OCI-LY3 (cell line): ENCODE data around the gene EME1.

Source experiments
- H2AFZ ChIP-seq: fragments of 200-600, 300-600 bp; shearing (Covaris generic); 2 replicates; pipeline ENCODE4 v1.6.0; 2014; ENCODE audit warnings: antibody characterized with exemption, low read depth, low read length
- H3K27ac ChIP-seq: fragments of 200-600, 300-600 bp; sonication (generic); 2 replicates; pipeline ENCODE4 v1.5.1; 2014; ENCODE audit warnings: mild to moderate bottlenecking, low read length, moderate library complexity, mixed read lengths
- H3K27me3 ChIP-seq: fragments of 200-600, 300-600 bp; sonication (generic); 2 replicates; pipeline ENCODE4 v1.6.1; 2014; ENCODE audit warnings: low read depth, low read length, mixed read lengths
- H3K36me3 ChIP-seq: fragments of 200-600, 300-600 bp; sonication (generic); replicated peaks from 2 replicates; pipeline ENCODE3; 2014; ENCODE audit warnings: low read depth, low read length, mixed read lengths
- H3K4me1 ChIP-seq: fragments of 300-600, 200-600 bp; sonication (generic); 2 replicates; pipeline ENCODE4 v1.6.1; 2014; ENCODE audit warnings: low read length, mixed read lengths
- H3K4me2 ChIP-seq: fragments of 200-600, 300-600 bp; sonication (generic); 2 replicates; pipeline ENCODE4 v1.6.1; 2014; ENCODE audit warnings: low read length, mixed read lengths
- H3K4me3 ChIP-seq: fragments of 300-600, 200-600 bp; sonication (generic); 2 replicates; pipeline ENCODE4 v1.5.1; 2014; ENCODE audit warnings: antibody characterized with exemption, mild to moderate bottlenecking, low read length, moderate library complexity
- H3K79me2 ChIP-seq: fragments of 300-600, 200-600 bp; shearing (Covaris generic); 2 replicates; pipeline ENCODE4 v1.6.1; 2014; ENCODE audit warnings: mild to moderate bottlenecking, low read length, mixed read lengths
- H3K9ac ChIP-seq: fragments of 300-600, 200-600 bp; shearing (Covaris generic); 2 replicates; pipeline ENCODE4 v1.6.0; 2014; ENCODE audit warnings: mild to moderate bottlenecking, low read length, moderate library complexity
- H3K9me3 ChIP-seq: fragments of 200-600, 300-600 bp; shearing (Covaris generic); 2 replicates; pipeline ENCODE4 v1.6.1; 2014; ENCODE audit warnings: low read length, mixed read lengths; ENCODE audit not compliant: insufficient read depth
- H4K20me1 ChIP-seq: fragments of 200-600, 300-600 bp; sonication (generic); 2 replicates; pipeline ENCODE4 v1.6.1; 2016; ENCODE audit warnings: low read length, mixed read lengths; ENCODE audit not compliant: insufficient read depth
- CTCF ChIP-seq: fragments of 200-600, 300-600 bp; sonication (generic); IDR thresholded peaks from 2 replicates; pipeline ENCODE4 v1.5.1; 2014; ENCODE audit warnings: antibody characterized with exemption, low read length, low read depth
- EZH2phosphoT487 ChIP-seq: fragments of 200-600 bp; shearing (Covaris generic); IDR thresholded peaks from 2 replicates; pipeline ENCODE4 v1.6.1; 2018; ENCODE audit warnings: antibody characterized with exemption, mixed run types, low read depth

Gene EME1

GRCh38 chr17:50355336-50355700 lies 17.7 kb upstream of the EME1 start:
- Histone ChIP-seq H3K27me3 (no peaks in the 10 kb centered on the region), H3K4me3 (no peak overlapping the region)
- no peak for TF ChIP-seq EZH2phosphoT487
- TF ChIP-seq CTCF = no peak

GRCh38 chr17:50355701-50356341 lies 17.2 kb upstream of the EME1 start:
- Histone ChIP-seq H2AFZ (no peak overlapping the region), H3K27me3 (no peaks in the 10 kb centered on the region), H3K36me3 (peaks cover 22% of the 10 kb centered on the region), H3K9me3 (no peaks in the 10 kb centered on the region), H3K9ac (no peak overlapping the region), H3K79me2 (no peaks in the 10 kb centered on the region), H3K27ac (no peak overlapping the region), H4K20me1 (0 out of 2 replicates have a peak, but pooled peaks cover 9% of the 10 kb centered on the region), H3K4me3 (no peak overlapping the region), H3K4me2 (no peak overlapping the region), H3K4me1 (no peaks in the 10 kb centered on the region)
- no peak for TF ChIP-seq CTCF
- no peak for TF ChIP-seq EZH2phosphoT487

More at GRCh38 chr17:50355336-50355700, 17.7 kb upstream of the EME1 start:
- no peaks in the 10 kb centered on the region for H3K79me2 ChIP-seq
- peaks cover 12% of the 10 kb centered on the region; the same call in 1 of the 2 replicates for H4K20me1 ChIP-seq
- H2AFZ ChIP-seq = no peak overlapping the region
- no peaks in the 10 kb centered on the region for H3K9me3 ChIP-seq
- H3K27ac ChIP-seq = no peak overlapping the region
- H3K4me1 ChIP-seq = no peaks in the 10 kb centered on the region
- H3K4me2 ChIP-seq = no peak overlapping the region
- H3K9ac ChIP-seq = no peak overlapping the region
- H3K36me3 ChIP-seq = peaks cover 22% of the 10 kb centered on the region

GRCh38 chr17:50356418-50356817 lies 16.6 kb upstream of the EME1 start:
- no peak overlapping the region for H3K9ac ChIP-seq
- no peak overlapping the region for H2AFZ ChIP-seq
- H4K20me1 ChIP-seq = 0 out of 2 replicates have a peak, but pooled peaks cover 7% of the 10 kb centered on the region
- H3K4me3 ChIP-seq = no peak overlapping the region
- no peak overlapping the region for H3K4me2 ChIP-seq
- H3K4me1 ChIP-seq = no peaks in the 10 kb centered on the region
- H3K27ac ChIP-seq = no peak overlapping the region
- H3K79me2 ChIP-seq = no peaks in the 10 kb centered on the region
- H3K27me3 ChIP-seq = no peaks in the 10 kb centered on the region
- peaks cover 25% of the 10 kb centered on the region for H3K36me3 ChIP-seq
- no peak for TF ChIP-seq EZH2phosphoT487
- no peak for TF ChIP-seq CTCF
- H3K9me3 ChIP-seq = no peaks in the 10 kb centered on the region

GRCh38 chr17:50356892-50357510 lies 16.0 kb upstream of the EME1 start:
- Histone ChIP-seq H3K9ac (no peak overlapping the region), H2AFZ (no peak overlapping the region), H3K4me2 (no peak overlapping the region), H3K79me2 (no peaks in the 10 kb centered on the region), H3K4me1 (no peaks in the 10 kb centered on the region), H3K27ac (no peak overlapping the region), H3K36me3 (peaks cover 25% of the 10 kb centered on the region), H3K27me3 (no peaks in the 10 kb centered on the region), H4K20me1 (0 out of 2 replicates have a peak, but pooled peaks cover 7% of the 10 kb centered on the region), H3K9me3 (no peaks in the 10 kb centered on the region), H3K4me3 (no peak overlapping the region)
- TF ChIP-seq CTCF (no peak), EZH2phosphoT487 (no peak)
